Neuronal stem cell (in vitro differentiated cells): ENCODE measurements around the gene LYPD8.
A peak's percentile ranks its signal among the peaks of the same experiment; 100 is the strongest.

Experiments
- DNase-seq: peaks from one replicate; pipeline ENCODE4 v3.0.0-alpha.2; 2013; ENCODE audit warnings: low spot score
- H2AFZ ChIP-seq: one replicate; pipeline ENCODE4 v1.6.1; 2013; ENCODE audit warnings: mild to moderate bottlenecking, low read length, inconsistent platforms
- H2AK5ac ChIP-seq: 2 replicates; pipeline ENCODE4 v1.6.1; 2013; ENCODE audit warnings: low read depth, mild to moderate bottlenecking, inconsistent platforms, low read length, moderate library complexity, mixed read lengths
- H2BK120ac ChIP-seq: 2 replicates; pipeline ENCODE4 v1.6.1; 2013; ENCODE audit warnings: low read depth, mild to moderate bottlenecking, inconsistent platforms, low read length, moderate library complexity, mixed read lengths
- H2BK12ac ChIP-seq: one replicate; pipeline ENCODE4 v1.6.1; 2013; ENCODE audit warnings: low read length, inconsistent platforms
- H2BK15ac ChIP-seq: 2 replicates; pipeline ENCODE4 v1.6.1; 2013; ENCODE audit warnings: mild to moderate bottlenecking, low read length, inconsistent platforms, mixed read lengths
- H2BK5ac ChIP-seq: one replicate; pipeline ENCODE4 v1.6.1; 2013; ENCODE audit warnings: inconsistent platforms, mild to moderate bottlenecking, low read length, moderate library complexity
- H3K14ac ChIP-seq: one replicate; pipeline ENCODE4 v1.6.1; 2013; ENCODE audit warnings: low read length, inconsistent platforms
- H3K18ac ChIP-seq: 2 replicates; pipeline ENCODE4 v1.6.1; 2013; ENCODE audit warnings: low read length, inconsistent platforms
- H3K23ac ChIP-seq: 2 replicates; pipeline ENCODE4 v1.6.1; 2013; ENCODE audit warnings: low read depth, mild to moderate bottlenecking, mixed read lengths, low read length, inconsistent platforms; ENCODE audit not compliant: poor library complexity
- H3K27ac ChIP-seq: replicated peaks from 3 replicates; pipeline ENCODE4 v1.5.1; 2013; ENCODE audit warnings: low read length, inconsistent platforms
- H3K27me3 ChIP-seq, 3 experiments: 2 replicates each; pipeline ENCODE4 v1.6.1; 2013; ENCODE audit warnings: low read length in 3 of 3, mild to moderate bottlenecking in 2 of 3, inconsistent platforms in 1 of 3, low read depth in 1 of 3, mixed read lengths in 1 of 3, moderate library complexity in 1 of 3; ENCODE audit not compliant: control insufficient read depth in 3 of 3, insufficient read depth in 3 of 3
- H3K36me3 ChIP-seq, 2 donors: replicated peaks in 1 of 2; 2 replicates each; pipeline ENCODE4 v1.6.1; 2013; ENCODE audit warnings: low read length in 2 of 2; ENCODE audit not compliant: control insufficient read depth in 2 of 2, insufficient read depth in 2 of 2
- H3K4ac ChIP-seq: 2 replicates; pipeline ENCODE4 v1.6.1; 2013; ENCODE audit warnings: inconsistent platforms, mild to moderate bottlenecking, low read length, moderate library complexity
- H3K4me1 ChIP-seq, 2 donors: 1 replicate in 1 of 2; 2 replicates in 1 of 2; pipeline ENCODE4 v1.6.1; 2013; ENCODE audit warnings: low read length in 2 of 2, low read depth in 1 of 2; ENCODE audit not compliant: control insufficient read depth in 2 of 2, insufficient read depth in 1 of 2
- H3K4me2 ChIP-seq: one replicate; pipeline ENCODE4 v1.6.1; 2013; ENCODE audit warnings: mild to moderate bottlenecking, low read length, inconsistent platforms; ENCODE audit not compliant: insufficient read depth, poor library complexity, severe bottlenecking
- H3K4me3 ChIP-seq, 2 donors: 2 replicates each; pipeline ENCODE4 v1.5.1; 2013; ENCODE audit warnings: low read length in 2 of 2, mild to moderate bottlenecking in 2 of 2, inconsistent platforms in 1 of 2, moderate library complexity in 1 of 2
- H3K79me1 ChIP-seq: one replicate; pipeline ENCODE4 v1.6.1; 2013; ENCODE audit warnings: low read depth, mild to moderate bottlenecking, inconsistent platforms, low read length, moderate library complexity
- H3K9ac ChIP-seq: one replicate; pipeline ENCODE4 v1.6.1; 2013; ENCODE audit warnings: mild to moderate bottlenecking, low read depth, low read length, inconsistent platforms; ENCODE audit not compliant: poor library complexity
- H3K9me3 ChIP-seq, 2 donors: replicated peaks in 1 of 2; 2 replicates each; pipeline versions ENCODE3 to v1.6.1; 2013; ENCODE audit warnings: low read length in 2 of 2, mild to moderate bottlenecking in 2 of 2, inconsistent platforms in 1 of 2, low read depth in 1 of 2, mixed read lengths in 1 of 2, moderate library complexity in 1 of 2; ENCODE audit not compliant: control insufficient read depth in 2 of 2, insufficient read depth in 1 of 2
- H4K8ac ChIP-seq: one replicate; pipeline ENCODE4 v1.6.1; 2013; ENCODE audit warnings: low read depth, mild to moderate bottlenecking, inconsistent platforms, low read length, moderate library complexity
- H4K91ac ChIP-seq: one replicate; pipeline ENCODE4 v1.6.1; 2013; ENCODE audit warnings: low read length, low read depth, mild to moderate bottlenecking, inconsistent platforms; ENCODE audit not compliant: poor library complexity
- WGBS, 2 donors: extraction: QIAGEN DNeasy Blood & Tissue Kit; methylation state at CpG; one replicate each; pipeline ENCODE4 v1.1.7; 2013; ENCODE audit warnings: missing lambda C conversion rate in 2 of 2, mixed read lengths in 1 of 2; ENCODE audit not compliant: insufficient read length in 2 of 2, insufficient replicate concordance in 1 of 2; ENCODE audit errors: extremely low coverage in 2 of 2; 5-methylcytosine and 5-hydroxymethylcytosine counted together

LYPD8 gene

GRCh38 chr1:248782416-248783141, 27.0 kb upstream of the LYPD8 start:
- Histone ChIP-seq H3K27ac (no peak overlapping the region), H2BK120ac (no peak overlapping the region), H2AFZ (no peak overlapping the region), H3K79me1 (no peaks in the 10 kb centered on the region), H3K27me3 (peaks cover 0 to 9% (median 0%) of the 10 kb centered on the region in 3 experiments), H2AK5ac (no peak overlapping the region), H2BK5ac (no peak overlapping the region), H3K4me3 (no peak overlapping the region), H3K14ac (no peak overlapping the region), H4K91ac (peak overlapping the region; percentile 2), H3K9me3 (peaks cover 0 to 37% of the 10 kb centered on the region in 2 donors), H3K18ac (no peak overlapping the region), H3K9ac (no peak overlapping the region), H2BK12ac (no peak overlapping the region), H2BK15ac (no peak overlapping the region), H3K4ac (no peak overlapping the region), H3K36me3 (no peaks in the 10 kb centered on the region), H3K4me1 (no peaks in the 10 kb centered on the region), H3K4me2 (no peak overlapping the region), H3K23ac (no peak overlapping the region), H4K8ac (no peak overlapping the region)
- no peak for DNase-seq
- WGBS, 2 donors, result no CpG with 5 or more reads among the region's 16 CpGs

GRCh38 chr1:248779350-248779749, 23.8 kb upstream of the LYPD8 start:
- H3K18ac ChIP-seq, result no peak overlapping the region
- H3K4me3 ChIP-seq, result no peak overlapping the region
- no peak overlapping the region for H3K14ac ChIP-seq
- H3K79me1 ChIP-seq, result no peaks in the 10 kb centered on the region
- H3K36me3 ChIP-seq, result no peaks in the 10 kb centered on the region
- H3K27me3 ChIP-seq, result peaks cover 0 to 20% (median 0%) of the 10 kb centered on the region in 3 experiments
- no peak overlapping the region for H2BK120ac ChIP-seq
- H2AK5ac ChIP-seq, result no peak overlapping the region
- no CpG with 5 or more reads among the region's 2 CpGs for WGBS, 2 donors
- no peak overlapping the region for H3K4me2 ChIP-seq
- H3K4me1 ChIP-seq, result no peaks in the 10 kb centered on the region
- H2BK5ac ChIP-seq, result no peak overlapping the region
- no peak overlapping the region for H3K23ac ChIP-seq
- H3K9me3 ChIP-seq, result peaks cover 0 to 34% of the 10 kb centered on the region in 2 donors
- H3K4ac ChIP-seq, result no peak overlapping the region
- H3K9ac ChIP-seq, result no peak overlapping the region
- no peak overlapping the region for H4K8ac ChIP-seq
- H3K27ac ChIP-seq, result no peak overlapping the region
- no peak overlapping the region for H2BK15ac ChIP-seq
- DNase-seq, result no peak
- no peak overlapping the region for H4K91ac ChIP-seq
- H2AFZ ChIP-seq, result no peak overlapping the region
- no peak overlapping the region for H2BK12ac ChIP-seq

GRCh38 chr1:248778906-248779305, 23.3 kb upstream of the LYPD8 start:
- Histone ChIP-seq H3K36me3 (no peaks in the 10 kb centered on the region), H2AK5ac (no peak overlapping the region), H4K8ac (no peak overlapping the region), H3K9ac (no peak overlapping the region), H3K18ac (no peak overlapping the region), H2BK12ac (no peak overlapping the region), H2BK15ac (no peak overlapping the region), H2BK5ac (no peak overlapping the region), H3K4ac (no peak overlapping the region), H2AFZ (no peak overlapping the region), H3K4me3 (no peak overlapping the region), H3K4me1 (no peaks in the 10 kb centered on the region), H3K27me3 (peaks cover 0 to 20% (median 0%) of the 10 kb centered on the region in 3 experiments), H3K79me1 (no peaks in the 10 kb centered on the region), H2BK120ac (no peak overlapping the region), H4K91ac (no peak overlapping the region), H3K4me2 (no peak overlapping the region), H3K14ac (no peak overlapping the region), H3K9me3 (peaks cover 0 to 30% of the 10 kb centered on the region in 2 donors), H3K27ac (no peak overlapping the region), H3K23ac (no peak overlapping the region)
- WGBS, 2 donors, result no CpG with 5 or more reads among the region's 2 CpGs
- DNase-seq, result no peak

- Histone ChIP-seq H3K4me3 (no peak overlapping the region), H3K27me3 (peaks cover 0 to 22% (median 0%) of the 10 kb centered on the region in 3 experiments), H3K79me1 (no peaks in the 10 kb centered on the region), H2BK120ac (no peak overlapping the region), H3K4me1 (no peaks in the 10 kb centered on the region), H3K14ac (no peak overlapping the region), H3K9ac (no peak overlapping the region), H4K91ac (no peak overlapping the region), H4K8ac (no peak overlapping the region), H3K9me3 (peaks cover 0 to 19% of the 10 kb centered on the region in 2 donors), H3K18ac (no peak overlapping the region), H2AFZ (no peak overlapping the region), H3K23ac (no peak overlapping the region), H3K36me3 (no peaks in the 10 kb centered on the region), H3K4ac (no peak overlapping the region), H2BK5ac (no peak overlapping the region), H3K27ac (no peak overlapping the region), H2BK12ac (no peak overlapping the region), H2BK15ac (no peak overlapping the region), H3K4me2 (no peak overlapping the region), H2AK5ac (no peak overlapping the region)
- DNase-seq, result no peak
These were observed 21.4 kb upstream of the LYPD8 start for GRCh38 chr1:248776991-248777390.
